Cardiac fibroblast (primary cell): ENCODE data around the gene TKTL2.
"Not testable (repeated sequence)": the region's sequence is repeated elsewhere in the genome, so short reads cannot be mapped to it uniquely, and the experiment has no call there.

Experiments
- DNase-seq, 2 donors: peaks; one replicate each; pipeline versions ENCODE4 v3.0.0 to v3.0.0-alpha.2; 2010; ENCODE audit warnings: low read depth in 2 of 2
- H3K4me3 ChIP-seq, 2 donors: replicated peaks in 1 of 2; 1 replicate in 1 of 2; 2 replicates in 1 of 2; pipeline ENCODE4 v1.5.1; 2011; ENCODE audit warnings: low read depth in 2 of 2, low read length in 2 of 2, mild to moderate bottlenecking in 2 of 2, moderate library complexity in 1 of 2
- TF ChIP-seq, protein P1 (sequence below): IDR thresholded peaks from one replicate; pipeline ENCODE4 v1.5.1; 2011; ENCODE audit warnings: low read depth, mild to moderate bottlenecking, low read length, inconsistent platforms

TKTL2 gene

DNA sequence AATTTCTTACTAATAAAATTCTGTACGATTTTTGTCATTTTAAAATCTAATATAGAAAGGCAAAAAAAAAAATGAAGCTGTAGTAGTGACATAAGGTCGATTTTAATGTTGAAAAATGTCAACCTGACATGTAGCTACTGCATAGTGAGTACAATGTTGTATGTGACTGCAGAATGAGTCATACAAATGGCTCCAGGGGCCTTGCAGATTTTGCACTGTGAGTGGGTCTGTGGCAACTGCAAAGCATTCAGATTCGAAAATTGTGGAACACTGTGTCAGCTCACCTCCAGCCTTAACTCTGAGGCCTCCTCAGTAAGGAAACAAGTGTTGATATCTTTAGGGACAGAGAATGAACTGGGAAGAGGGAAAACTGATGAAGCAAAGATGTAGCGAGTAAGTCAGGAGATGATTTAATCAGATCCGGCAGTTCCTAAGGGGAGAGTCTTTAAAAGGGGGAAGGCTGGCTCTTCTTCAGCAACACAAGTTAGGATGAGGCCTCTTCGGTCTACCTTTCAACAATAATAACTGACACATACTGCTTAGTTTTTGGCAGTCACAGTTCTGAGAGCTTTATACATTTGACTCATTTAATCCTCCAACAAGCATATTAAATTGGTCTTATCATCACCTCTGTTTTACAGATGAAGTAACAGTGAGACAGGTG lies 24.9 kb downstream of the TKTL2 start:
- TF ChIP-seq, protein P1, sequence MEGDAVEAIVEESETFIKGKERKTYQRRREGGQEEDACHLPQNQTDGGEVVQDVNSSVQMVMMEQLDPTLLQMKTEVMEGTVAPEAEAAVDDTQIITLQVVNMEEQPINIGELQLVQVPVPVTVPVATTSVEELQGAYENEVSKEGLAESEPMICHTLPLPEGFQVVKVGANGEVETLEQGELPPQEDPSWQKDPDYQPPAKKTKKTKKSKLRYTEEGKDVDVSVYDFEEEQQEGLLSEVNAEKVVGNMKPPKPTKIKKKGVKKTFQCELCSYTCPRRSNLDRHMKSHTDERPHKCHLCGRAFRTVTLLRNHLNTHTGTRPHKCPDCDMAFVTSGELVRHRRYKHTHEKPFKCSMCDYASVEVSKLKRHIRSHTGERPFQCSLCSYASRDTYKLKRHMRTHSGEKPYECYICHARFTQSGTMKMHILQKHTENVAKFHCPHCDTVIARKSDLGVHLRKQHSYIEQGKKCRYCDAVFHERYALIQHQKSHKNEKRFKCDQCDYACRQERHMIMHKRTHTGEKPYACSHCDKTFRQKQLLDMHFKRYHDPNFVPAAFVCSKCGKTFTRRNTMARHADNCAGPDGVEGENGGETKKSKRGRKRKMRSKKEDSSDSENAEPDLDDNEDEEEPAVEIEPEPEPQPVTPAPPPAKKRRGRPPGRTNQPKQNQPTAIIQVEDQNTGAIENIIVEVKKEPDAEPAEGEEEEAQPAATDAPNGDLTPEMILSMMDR: no peak
- H3K4me3 ChIP-seq: no peak overlapping the region
- DNase-seq: peak; percentile 40 to 58

DNA sequence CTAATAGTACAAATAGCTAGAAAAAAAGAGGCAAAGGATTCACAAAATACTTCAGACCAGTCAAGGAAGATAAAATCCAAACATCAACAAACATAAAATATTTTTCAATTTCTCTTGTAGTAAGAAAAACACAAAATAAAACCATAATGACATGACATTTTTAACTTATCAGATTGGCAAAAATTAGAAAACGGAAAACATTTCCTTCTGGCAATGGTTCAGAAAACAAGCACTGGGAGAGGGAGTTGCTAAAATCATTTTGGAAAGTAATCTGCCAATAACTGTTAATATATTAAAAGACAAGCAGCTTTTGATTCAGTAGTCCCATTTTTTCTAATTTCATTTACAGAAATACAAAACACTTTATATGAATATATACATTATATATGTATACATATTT lies 26.1 kb downstream of the TKTL2 start:
- TF ChIP-seq, protein P1: no peak
- no peak overlapping the region for H3K4me3 ChIP-seq
- peak; percentile 30 to 57 for DNase-seq

DNA sequence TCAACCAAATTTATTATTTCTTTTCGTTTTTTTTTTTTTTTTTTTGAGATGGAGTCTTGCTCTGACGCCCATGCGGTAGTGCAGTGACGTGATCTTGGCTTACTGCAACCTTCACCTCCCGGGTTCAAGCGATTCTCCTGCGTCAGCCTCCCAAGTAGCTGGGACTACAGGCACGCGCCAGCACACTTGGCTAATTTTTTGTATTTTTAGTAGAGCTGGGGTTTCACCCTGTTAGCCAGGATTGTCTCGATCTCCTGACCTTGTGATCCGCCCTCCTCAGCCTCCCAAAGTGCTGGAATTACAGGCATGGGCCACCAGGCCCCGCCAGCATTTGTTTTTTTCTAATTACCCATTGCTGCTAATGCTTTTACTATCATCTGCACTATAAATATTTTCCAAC lies 26.5 kb downstream of the TKTL2 start:
- peak in 1 of 2 donors; percentile 9 for DNase-seq
- H3K4me3 ChIP-seq: not testable (repeated sequence)

DNA sequence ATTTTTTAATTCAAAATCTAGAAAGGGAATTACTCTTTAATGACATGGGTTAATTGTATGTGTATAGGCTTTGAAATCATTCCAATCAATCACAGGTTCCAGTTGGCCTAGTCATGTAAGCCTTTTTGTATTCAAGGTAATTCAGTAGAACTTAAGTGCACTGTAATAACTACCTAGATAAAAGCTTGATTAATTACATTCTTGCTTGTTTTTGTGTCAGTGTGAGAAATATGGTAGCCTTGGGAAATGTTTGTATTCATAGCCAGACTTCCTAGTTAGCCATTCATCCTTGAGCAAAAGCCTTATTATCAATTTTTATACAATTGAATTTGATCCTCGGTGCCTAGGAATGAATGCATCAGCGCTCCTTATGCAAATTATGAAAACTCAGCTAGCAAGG lies 33.5 kb downstream of the TKTL2 start:
- no peak for DNase-seq
- TF ChIP-seq, protein P1: no peak
- no peak overlapping the region for H3K4me3 ChIP-seq
